SH-SY5Y (cell line): ENCODE results near the gene DNAJC6.

Experiments used
- GATA2 ChIP-seq: IDR thresholded peaks from 2 replicates; pipeline ENCODE4 v1.6.1; 2011; ENCODE audit warnings: mild to moderate bottlenecking, low read depth, low read length
- GATA3 ChIP-seq: IDR thresholded peaks from 2 replicates; pipeline ENCODE4 v1.6.1; 2011; ENCODE audit warnings: low read depth, mild to moderate bottlenecking, low read length, moderate library complexity

Gene DNAJC6

GRCh38 chr1:65309304-65310077 lies at the start of gene DNAJC6:
Gene DNAJC6, plus strand, starts transcription at chr1:65309543. Its CDS starts 203 bp downstream, at chr1:65309746.
- TF ChIP-seq GATA2 = no peak
- no peak for TF ChIP-seq GATA3

GRCh38 chr1:65259816-65260215 lies 49.5 kb upstream of the DNAJC6 start:
- TF ChIP-seq GATA3 (no peak), GATA2 (no peak)

GRCh38 chr1:65260851-65261473 lies 48.4 kb upstream of the DNAJC6 start:
- TF ChIP-seq GATA3 = no peak
- TF ChIP-seq GATA2 = no peak

- no peak for TF ChIP-seq GATA3
- TF ChIP-seq GATA2 = no peak
Measured at GRCh38 chr1:65263286-65263685, 46.1 kb upstream of the DNAJC6 start.

GRCh38 chr1:65264197-65264929 lies 45.0 kb upstream of the DNAJC6 start:
- TF ChIP-seq GATA2 (no peak), GATA3 (no peak)

GRCh38 chr1:65265296-65265650 lies 44.1 kb upstream of the DNAJC6 start:
- TF ChIP-seq GATA2 (no peak), GATA3 (no peak)

GRCh38 chr1:65265651-65266351 lies 43.5 kb upstream of the DNAJC6 start:
- TF ChIP-seq GATA2 (no peak), GATA3 (no peak)

GRCh38 chr1:65266476-65266875 lies 42.9 kb upstream of the DNAJC6 start:
- TF ChIP-seq GATA3 = no peak
- no peak for TF ChIP-seq GATA2

- no peak for TF ChIP-seq GATA2
- no peak for TF ChIP-seq GATA3
Measured at GRCh38 chr1:65267271-65267670, 42.1 kb upstream of the DNAJC6 start.

- no peak for TF ChIP-seq GATA3
- TF ChIP-seq GATA2 = no peak
Measured at GRCh38 chr1:65267683-65268082, 41.7 kb upstream of the DNAJC6 start.

- TF ChIP-seq GATA2 (no peak), GATA3 (no peak)
Measured at GRCh38 chr1:65269612-65270011, 39.7 kb upstream of the DNAJC6 start.

GRCh38 chr1:65276197-65276939 lies 33.0 kb upstream of the DNAJC6 start:
- TF ChIP-seq GATA2 = no peak
- TF ChIP-seq GATA3 = no peak

- TF ChIP-seq GATA3 (no peak), GATA2 (no peak)
Measured at GRCh38 chr1:65277605-65278347, 31.6 kb upstream of the DNAJC6 start.
